ENCODE data around the gene MT1E.

DNA sequence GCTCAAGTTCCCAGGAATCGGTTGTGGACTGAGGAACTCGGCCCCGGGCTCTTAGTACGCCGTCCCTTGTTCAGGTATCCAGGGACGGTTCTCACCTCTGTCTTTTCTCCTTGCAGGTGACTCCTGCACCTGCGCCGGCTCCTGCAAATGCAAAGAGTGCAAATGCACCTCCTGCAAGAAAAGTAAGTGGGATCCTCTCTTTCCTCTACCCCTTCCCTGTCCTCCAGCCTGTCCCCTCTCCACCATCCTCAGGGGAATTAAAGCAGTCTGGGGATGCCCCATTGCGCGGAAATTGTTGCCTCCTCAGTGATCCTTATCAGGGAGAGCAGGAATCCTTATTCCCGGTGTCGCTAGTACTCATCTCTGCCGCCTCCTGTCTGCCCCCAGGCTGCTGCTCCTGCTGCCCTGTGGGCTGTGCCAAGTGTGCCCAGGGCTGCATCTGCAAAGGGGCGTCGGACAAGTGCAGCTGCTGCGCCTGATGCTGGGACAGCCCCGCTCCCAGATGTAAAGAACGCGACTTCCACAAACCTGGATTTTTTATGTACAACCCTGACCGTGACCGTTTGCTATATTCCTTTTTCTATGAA, 16.6 kb upstream of the MT1E start:
- TF ChIP-seq, protein P1, sequence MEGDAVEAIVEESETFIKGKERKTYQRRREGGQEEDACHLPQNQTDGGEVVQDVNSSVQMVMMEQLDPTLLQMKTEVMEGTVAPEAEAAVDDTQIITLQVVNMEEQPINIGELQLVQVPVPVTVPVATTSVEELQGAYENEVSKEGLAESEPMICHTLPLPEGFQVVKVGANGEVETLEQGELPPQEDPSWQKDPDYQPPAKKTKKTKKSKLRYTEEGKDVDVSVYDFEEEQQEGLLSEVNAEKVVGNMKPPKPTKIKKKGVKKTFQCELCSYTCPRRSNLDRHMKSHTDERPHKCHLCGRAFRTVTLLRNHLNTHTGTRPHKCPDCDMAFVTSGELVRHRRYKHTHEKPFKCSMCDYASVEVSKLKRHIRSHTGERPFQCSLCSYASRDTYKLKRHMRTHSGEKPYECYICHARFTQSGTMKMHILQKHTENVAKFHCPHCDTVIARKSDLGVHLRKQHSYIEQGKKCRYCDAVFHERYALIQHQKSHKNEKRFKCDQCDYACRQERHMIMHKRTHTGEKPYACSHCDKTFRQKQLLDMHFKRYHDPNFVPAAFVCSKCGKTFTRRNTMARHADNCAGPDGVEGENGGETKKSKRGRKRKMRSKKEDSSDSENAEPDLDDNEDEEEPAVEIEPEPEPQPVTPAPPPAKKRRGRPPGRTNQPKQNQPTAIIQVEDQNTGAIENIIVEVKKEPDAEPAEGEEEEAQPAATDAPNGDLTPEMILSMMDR (IDR thresholded peaks at IDR 0.05 in 8 of 11, conservative IDR thresholded peaks at IDR 0.05 in 3 of 11) = no peak
- TF ChIP-seq POLR2AphosphoS5 (IDR thresholded peaks at IDR 0.05) = peak in 2 of 3 donors; percentile 25 to 36
